Suprapubic skin (tissue), 4 donors: ENCODE results near the gene VEPH1. TPM values are rescaled to one million over a fixed set of nuclear protein-coding genes. Genes with fewer than 3 reads are reported as not detected.

Experiments used
- DNase-seq, 2 donors: peaks; one replicate each; pipeline ENCODE4 v3.0.0-alpha.2; 2019; ENCODE audit warnings: low spot score in 2 of 2
- H3K27ac ChIP-seq: fragments of 200-600 bp; sonication (generic); one replicate; pipeline ENCODE4 v1.5.1; 2019
- H3K27me3 ChIP-seq: fragments of 200-600 bp; sonication (generic); one replicate; pipeline ENCODE4 v1.5.1; 2019
- H3K36me3 ChIP-seq: fragments of 200-600 bp; sonication (generic); one replicate; pipeline ENCODE4 v1.5.1; 2019
- H3K4me1 ChIP-seq: fragments of 200-600 bp; sonication (generic); one replicate; pipeline ENCODE4 v1.5.1; 2019
- H3K4me3 ChIP-seq: fragments of 200-600 bp; sonication (generic); one replicate; pipeline ENCODE4 v1.5.1; 2019; ENCODE audit warnings: mild to moderate bottlenecking
- H3K9me3 ChIP-seq: fragments of 200-600 bp; sonication (generic); one replicate; pipeline ENCODE4 v1.5.1; 2019
- EP300 ChIP-seq: sonication (generic); formaldehyde crosslinking; IDR thresholded peaks from one replicate; pipeline ENCODE4 v1.6.1; 2017; ENCODE audit warnings: antibody characterized with exemption
- POLR2A ChIP-seq, 2 donors: fragments of 450-650 bp; IDR thresholded peaks; one replicate each; pipeline ENCODE4 v1.6.1; 2017; ENCODE audit warnings: antibody characterized with exemption in 2 of 2, mild to moderate bottlenecking in 2 of 2, moderate library complexity in 2 of 2
- POLR2AphosphoS5 ChIP-seq, 3 donors: sonication (generic); formaldehyde crosslinking; IDR thresholded peaks; one replicate each; pipeline ENCODE4 v1.6.1; 2017; ENCODE audit warnings: antibody characterized with exemption in 3 of 3
- WGBS: methylation state at CpG from one replicate; pipeline ENCODE4 v1.1.5; 2018; 5-methylcytosine and 5-hydroxymethylcytosine counted together
- total RNA-seq, 4 donors: library from RNA; depleted of rRNA; stranded (reverse); fragments of >200 nt; gene quantifications; one replicate each; pipeline ENCODE4 v1.1.0, GENCODE V29; 2016
- TF ChIP-seq, protein P1 (sequence below), 2 donors: fragments of 200-600 bp in 1 of 2; fragments of 450-650 bp in 1 of 2; sonication (generic) in 1 of 2; IDR thresholded peaks; one replicate each; pipeline ENCODE4 v1.5.1; 2016 to 2019; ENCODE audit warnings: antibody characterized with exemption in 2 of 2, mild to moderate bottlenecking in 1 of 2, moderate library complexity in 1 of 2

Gene VEPH1
- total RNA-seq, 4 donors from 2014 or later = 2.9 to 9.3 (median 5.7) TPM

- no peak overlapping the region for H3K27ac ChIP-seq
- H3K36me3 ChIP-seq = no peaks in the 10 kb centered on the region
- 43% methylated on average over 3 of the region's 3 CpGs for WGBS
- peaks cover 3% of the 10 kb centered on the region for H3K27me3 ChIP-seq
- H3K9me3 ChIP-seq = no peaks in the 10 kb centered on the region
- no peak overlapping the region for H3K4me3 ChIP-seq
- H3K4me1 ChIP-seq = no peaks in the 10 kb centered on the region
- DNase-seq = no peak
- TF ChIP-seq, protein P1, sequence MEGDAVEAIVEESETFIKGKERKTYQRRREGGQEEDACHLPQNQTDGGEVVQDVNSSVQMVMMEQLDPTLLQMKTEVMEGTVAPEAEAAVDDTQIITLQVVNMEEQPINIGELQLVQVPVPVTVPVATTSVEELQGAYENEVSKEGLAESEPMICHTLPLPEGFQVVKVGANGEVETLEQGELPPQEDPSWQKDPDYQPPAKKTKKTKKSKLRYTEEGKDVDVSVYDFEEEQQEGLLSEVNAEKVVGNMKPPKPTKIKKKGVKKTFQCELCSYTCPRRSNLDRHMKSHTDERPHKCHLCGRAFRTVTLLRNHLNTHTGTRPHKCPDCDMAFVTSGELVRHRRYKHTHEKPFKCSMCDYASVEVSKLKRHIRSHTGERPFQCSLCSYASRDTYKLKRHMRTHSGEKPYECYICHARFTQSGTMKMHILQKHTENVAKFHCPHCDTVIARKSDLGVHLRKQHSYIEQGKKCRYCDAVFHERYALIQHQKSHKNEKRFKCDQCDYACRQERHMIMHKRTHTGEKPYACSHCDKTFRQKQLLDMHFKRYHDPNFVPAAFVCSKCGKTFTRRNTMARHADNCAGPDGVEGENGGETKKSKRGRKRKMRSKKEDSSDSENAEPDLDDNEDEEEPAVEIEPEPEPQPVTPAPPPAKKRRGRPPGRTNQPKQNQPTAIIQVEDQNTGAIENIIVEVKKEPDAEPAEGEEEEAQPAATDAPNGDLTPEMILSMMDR (IDR thresholded peaks at IDR 0.05) = no peak
- TF ChIP-seq EP300 (no peak), POLR2AphosphoS5 (IDR thresholded peaks at IDR 0.05) (no peak), POLR2A (IDR thresholded peaks at IDR 0.05) (no peak)
Observed at GRCh38 chr3:157443905-157444796, 59.1 kb downstream of the VEPH1 start.

DNA sequence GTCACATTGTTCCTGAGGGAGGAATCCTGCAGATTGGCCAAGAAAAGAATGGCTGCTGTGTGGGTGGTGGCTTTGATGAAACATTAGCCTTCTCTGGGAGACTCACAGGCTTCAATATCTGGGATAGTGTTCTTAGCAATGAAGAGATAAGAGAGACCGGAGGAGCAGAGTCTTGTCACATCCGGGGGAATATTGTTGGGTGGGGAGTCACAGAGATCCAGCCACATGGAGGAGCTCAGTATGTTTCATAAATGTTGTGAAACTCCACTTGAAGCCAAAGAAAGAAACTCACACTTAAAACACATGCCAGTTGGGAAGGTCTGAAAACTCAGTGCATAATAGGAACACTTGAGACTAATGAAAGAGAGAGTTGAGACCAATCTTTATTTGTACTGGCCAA is 60.5 kb downstream of the VEPH1 start:
- TF ChIP-seq POLR2AphosphoS5 (IDR thresholded peaks at IDR 0.05) (no peak), POLR2A (IDR thresholded peaks at IDR 0.05) (no peak), EP300 (no peak)
- TF ChIP-seq, protein P1 (IDR thresholded peaks at IDR 0.05) = no peak
- Histone ChIP-seq H3K4me3 (no peak overlapping the region), H3K27ac (no peak overlapping the region), H3K36me3 (no peaks in the 10 kb centered on the region), H3K4me1 (peaks cover 10% of the 10 kb centered on the region), H3K27me3 (peaks cover 4% of the 10 kb centered on the region), H3K9me3 (no peaks in the 10 kb centered on the region)
- no peak for DNase-seq
- 54% methylated on average over 2 of the region's 2 CpGs for WGBS

GRCh38 chr3:157441102-157441624 is 62.1 kb downstream of the VEPH1 start:
- Histone ChIP-seq H3K4me1 (peaks cover 24% of the 10 kb centered on the region), H3K9me3 (no peaks in the 10 kb centered on the region), H3K4me3 (no peak overlapping the region), H3K27ac (no peak overlapping the region), H3K36me3 (no peaks in the 10 kb centered on the region), H3K27me3 (peaks cover 9% of the 10 kb centered on the region)
- DNase-seq = no peak
- no peak for TF ChIP-seq POLR2AphosphoS5 (IDR thresholded peaks at IDR 0.05)
- TF ChIP-seq EP300 = no peak
- no peak for TF ChIP-seq POLR2A (IDR thresholded peaks at IDR 0.05)
- TF ChIP-seq, protein P1 (IDR thresholded peaks at IDR 0.05) = no peak
- WGBS = 96% methylated on average over 2 of the region's 2 CpGs

GRCh38 chr3:157438194-157438730 is 65.0 kb downstream of the VEPH1 start:
- Histone ChIP-seq H3K4me3 (peak overlapping the region; percentile 71), H3K27me3 (peaks cover 9% of the 10 kb centered on the region), H3K36me3 (no peaks in the 10 kb centered on the region), H3K9me3 (no peaks in the 10 kb centered on the region), H3K27ac (no peak overlapping the region), H3K4me1 (peaks cover 24% of the 10 kb centered on the region)
- WGBS = 5% methylated on average over 22 of the region's 22 CpGs
- DNase-seq = no peak
- TF ChIP-seq EP300 (no peak), POLR2A (IDR thresholded peaks at IDR 0.05) (no peak), POLR2AphosphoS5 (IDR thresholded peaks at IDR 0.05) (no peak)
- TF ChIP-seq, protein P1 (IDR thresholded peaks at IDR 0.05) = no peak
